GM12873 (cell line): Measurements from ENCODE around the gene EHD1.

Source experiments
- CTCF ChIP-seq: IDR thresholded peaks from 2 replicates; pipeline ENCODE4 v1.5.1; 2012; ENCODE audit warnings: low read depth, mild to moderate bottlenecking, moderate library complexity, low read length, control low read depth; ENCODE audit not compliant: insufficient read depth; ENCODE audit errors: missing control alignments

EHD1 gene

DNA sequence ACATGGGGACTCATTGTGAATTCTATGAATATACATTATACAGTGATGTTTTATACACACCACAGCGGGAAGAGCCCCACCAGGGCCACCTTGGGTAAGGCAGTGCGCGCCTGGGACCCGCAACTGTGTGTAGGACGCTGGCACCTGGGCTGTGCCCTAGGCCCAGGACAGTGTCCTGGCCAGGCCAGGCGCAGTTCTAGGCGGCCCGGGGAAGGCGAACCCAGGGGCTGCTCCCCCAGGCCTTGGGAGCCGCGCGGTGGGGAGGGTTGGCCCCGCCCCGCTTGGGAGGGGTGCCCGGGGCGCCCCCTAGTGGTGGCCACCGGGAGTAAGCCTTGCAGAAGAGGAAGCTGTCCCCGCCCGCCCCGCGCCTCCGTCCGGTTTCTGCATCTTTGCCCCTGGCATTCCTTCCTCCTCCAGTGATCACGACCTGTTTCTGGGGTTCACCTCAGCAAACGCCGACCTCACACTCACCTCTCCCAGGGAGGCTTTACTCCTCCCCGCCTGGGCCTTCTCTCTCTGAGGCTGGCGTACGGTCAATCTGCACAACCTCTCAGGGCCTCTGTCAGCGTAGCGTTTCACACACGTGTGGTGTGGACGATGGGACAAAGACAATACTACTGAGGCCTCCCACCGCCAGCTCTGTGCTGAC is 9.5 kb upstream of the EHD1 start:
- peak; percentile 90 for TF ChIP-seq CTCF

DNA sequence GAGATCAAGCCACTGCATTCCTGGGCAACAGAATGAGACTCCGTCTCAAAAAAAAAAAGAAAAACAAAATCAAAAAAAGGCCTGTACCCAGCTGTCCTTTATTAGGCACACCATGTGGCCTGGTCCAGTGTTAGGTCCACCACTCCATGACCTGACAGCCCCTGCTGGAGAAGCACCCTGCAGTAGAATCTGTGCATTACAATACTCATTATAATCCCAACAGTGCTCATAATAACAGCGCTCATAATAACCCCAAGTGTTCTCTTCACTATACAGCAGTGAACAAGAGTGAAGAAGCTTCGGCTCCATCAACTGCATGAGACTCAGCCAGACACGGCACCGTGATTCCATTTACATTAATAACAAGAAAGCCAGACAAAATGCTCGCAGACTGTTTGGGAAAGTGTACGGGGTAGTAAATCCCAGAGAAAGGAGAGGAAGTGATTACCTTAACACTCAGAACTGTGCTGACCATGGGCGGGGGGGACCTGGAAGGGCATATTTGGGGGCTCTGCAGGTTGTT is 8.9 kb upstream of the EHD1 start:
- TF ChIP-seq CTCF, result no peak

DNA sequence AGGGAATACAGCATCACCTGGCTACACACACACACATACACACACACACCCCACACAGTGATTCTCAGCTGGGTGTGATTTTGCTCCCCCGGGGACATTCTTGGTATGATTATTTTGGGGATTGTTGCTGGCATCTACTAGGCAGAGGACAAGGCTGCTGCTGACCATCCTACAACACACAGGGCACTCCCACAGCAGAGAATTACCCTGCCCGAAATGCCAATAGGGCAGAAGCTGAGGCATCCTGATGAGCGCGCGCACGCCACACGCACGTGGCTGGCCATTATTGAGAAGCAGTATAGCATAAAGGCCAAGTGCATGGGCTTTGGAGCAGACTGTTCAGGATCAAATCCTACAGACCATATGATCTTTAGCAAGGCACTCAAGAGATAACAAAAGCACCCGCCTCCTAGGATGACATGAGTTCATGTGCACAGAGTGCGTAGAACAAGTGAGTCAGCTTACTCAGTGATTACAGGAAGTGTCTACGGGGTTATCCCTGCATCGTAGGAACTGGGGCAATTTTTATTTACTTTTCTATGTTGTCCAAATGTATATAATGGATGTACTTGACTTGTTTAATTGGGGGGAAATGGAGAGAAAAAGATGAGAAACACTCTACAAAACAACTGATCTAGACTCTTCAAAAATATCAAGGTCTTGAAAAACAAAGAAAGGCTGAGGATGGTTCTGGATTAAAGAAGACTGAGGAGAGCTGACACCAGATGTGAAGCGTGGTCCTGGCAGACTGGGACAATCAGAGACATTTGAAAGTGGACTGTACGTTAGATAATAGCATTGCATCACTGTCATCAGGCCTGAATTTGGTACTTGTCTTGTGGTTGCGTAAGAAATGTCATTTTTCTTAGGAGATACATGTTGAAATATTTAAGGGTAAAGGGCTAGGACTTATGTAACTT is 7.2 kb upstream of the EHD1 start:
- TF ChIP-seq CTCF, result no peak

DNA sequence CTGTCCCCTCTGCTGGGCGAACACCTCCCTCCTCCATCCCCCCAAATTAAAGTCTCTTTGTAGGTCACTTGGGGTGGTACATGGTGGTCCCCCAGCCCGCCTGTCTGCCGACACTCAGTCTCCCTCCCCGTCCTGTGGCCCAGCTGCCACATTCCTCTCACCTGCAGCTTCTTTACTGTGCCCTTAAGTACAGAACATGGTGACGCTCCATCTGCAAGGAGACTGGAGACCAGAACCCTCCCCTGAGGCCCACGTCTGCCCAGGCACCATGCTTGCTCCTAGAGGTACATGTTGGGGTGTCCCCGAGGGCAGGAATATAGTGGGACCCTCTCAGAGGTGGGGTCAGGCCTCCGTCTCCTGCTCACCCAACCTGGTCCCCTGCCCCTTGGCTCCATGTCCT is 5.6 kb upstream of the EHD1 start:
- TF ChIP-seq CTCF, result no peak

DNA sequence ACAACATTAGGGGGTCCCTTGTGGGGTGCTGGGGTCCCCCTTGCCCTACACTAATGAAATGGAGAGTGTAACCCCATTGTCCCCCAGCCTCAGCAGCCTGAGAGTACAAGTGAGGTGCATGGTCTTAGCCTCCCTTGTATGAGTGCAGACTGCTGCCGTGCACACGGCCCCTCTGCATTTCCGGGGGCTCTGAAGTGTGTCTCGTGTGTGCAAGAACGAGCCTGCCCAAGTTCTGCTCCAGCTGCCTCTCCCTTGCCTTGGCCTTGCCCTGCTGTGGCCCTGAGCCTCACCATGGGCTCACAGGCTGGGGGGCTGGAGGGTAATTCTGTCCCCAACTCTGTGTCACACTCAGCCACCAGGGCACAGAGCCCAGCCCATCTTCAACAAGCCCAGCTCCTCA is 5.2 kb upstream of the EHD1 start:
- TF ChIP-seq CTCF, result no peak

DNA sequence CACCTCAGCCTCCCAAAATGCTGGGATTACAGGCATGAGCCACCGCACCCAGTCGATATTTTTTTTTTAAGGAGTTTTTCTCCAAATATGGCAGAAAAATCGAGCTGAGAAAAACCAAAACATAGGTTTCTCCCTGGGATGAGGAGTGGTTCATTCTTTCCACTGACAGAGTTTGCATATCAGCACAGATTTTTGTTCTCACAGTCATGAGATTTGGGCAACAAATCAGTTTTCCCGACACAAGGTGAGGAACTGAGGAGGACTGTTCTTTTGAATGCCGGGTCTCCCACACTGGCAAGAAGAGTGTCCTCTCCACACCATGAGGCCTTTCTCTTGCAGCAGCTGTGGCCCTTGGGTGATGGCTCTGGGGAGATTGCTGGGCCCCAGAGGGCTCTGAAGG is 3.8 kb upstream of the EHD1 start:
- TF ChIP-seq CTCF, result no peak

DNA sequence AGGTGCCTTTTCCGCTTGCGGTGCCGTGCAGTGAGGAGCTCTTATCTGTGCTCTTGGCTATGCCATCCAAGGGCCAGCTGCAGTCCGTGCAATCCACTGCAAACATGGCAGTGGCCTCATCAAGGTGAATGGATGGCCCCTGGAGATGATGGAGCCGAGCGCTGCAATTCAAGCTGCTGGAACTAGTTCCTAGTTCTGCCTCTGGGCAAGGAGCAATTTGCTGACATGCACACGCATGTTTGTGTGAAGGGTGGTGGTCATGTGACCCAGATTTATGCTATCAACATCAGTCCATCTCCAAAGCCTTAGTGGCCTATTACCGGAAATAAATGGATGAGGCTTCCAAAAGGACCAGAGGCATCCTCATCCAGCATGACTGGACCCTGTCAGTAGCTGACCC is 3.1 kb upstream of the EHD1 start:
- TF ChIP-seq CTCF, result no peak
